Osteocyte (in vitro differentiated cells): Measurements from ENCODE around the gene HSPB1. TPM values are rescaled to one million over a fixed set of nuclear protein-coding genes. Genes with fewer than 3 reads are reported as not detected.
"Not testable (repeated sequence)": the region's sequence is repeated elsewhere in the genome, so short reads cannot be mapped to it uniquely, and the experiment has no call there.

Experiments used
- DNase-seq: peaks from one replicate; pipeline ENCODE4 v3.0.0; 2021; ENCODE audit warnings: mixed read lengths; ENCODE audit not compliant: unreplicated experiment; ENCODE audit errors: extremely low spot score
- H3K27ac Mint-ChIP-seq: one replicate; pipeline ENCODE4 v1.8.0; 2021; ENCODE audit warnings: mild to moderate bottlenecking, mixed read lengths; ENCODE audit not compliant: unreplicated experiment
- H3K27me3 Mint-ChIP-seq: one replicate; pipeline ENCODE4 v1.8.0; 2021; ENCODE audit warnings: mixed read lengths; ENCODE audit not compliant: unreplicated experiment
- H3K36me3 Mint-ChIP-seq: one replicate; pipeline ENCODE4 v1.8.0; 2021; ENCODE audit warnings: mixed read lengths; ENCODE audit not compliant: unreplicated experiment
- H3K4me1 Mint-ChIP-seq: one replicate; pipeline ENCODE4 v1.8.0; 2021; ENCODE audit warnings: mixed read lengths; ENCODE audit not compliant: unreplicated experiment
- H3K4me3 Mint-ChIP-seq: one replicate; pipeline ENCODE4 v1.8.0; 2021; ENCODE audit warnings: mild to moderate bottlenecking, moderate library complexity, mixed read lengths; ENCODE audit not compliant: unreplicated experiment
- H3K9me3 Mint-ChIP-seq: one replicate; pipeline ENCODE4 v1.8.0; 2021; ENCODE audit warnings: mixed read lengths; ENCODE audit not compliant: unreplicated experiment
- total RNA-seq: library from RNA; stranded (reverse); gene quantifications from 2 replicates; pipeline ENCODE4 v1.2.1, GENCODE V29; 2021
- TF ChIP-seq, protein P1 (sequence below): fragments of 200-600 bp; sonication (generic); IDR thresholded peaks from 2 replicates; pipeline ENCODE4 v1.5.0; 2021; ENCODE audit warnings: antibody characterized with exemption, mild to moderate bottlenecking, moderate library complexity

Gene HSPB1
- total RNA-seq, 1 donor from 2014 or later = 251 TPM

DNA sequence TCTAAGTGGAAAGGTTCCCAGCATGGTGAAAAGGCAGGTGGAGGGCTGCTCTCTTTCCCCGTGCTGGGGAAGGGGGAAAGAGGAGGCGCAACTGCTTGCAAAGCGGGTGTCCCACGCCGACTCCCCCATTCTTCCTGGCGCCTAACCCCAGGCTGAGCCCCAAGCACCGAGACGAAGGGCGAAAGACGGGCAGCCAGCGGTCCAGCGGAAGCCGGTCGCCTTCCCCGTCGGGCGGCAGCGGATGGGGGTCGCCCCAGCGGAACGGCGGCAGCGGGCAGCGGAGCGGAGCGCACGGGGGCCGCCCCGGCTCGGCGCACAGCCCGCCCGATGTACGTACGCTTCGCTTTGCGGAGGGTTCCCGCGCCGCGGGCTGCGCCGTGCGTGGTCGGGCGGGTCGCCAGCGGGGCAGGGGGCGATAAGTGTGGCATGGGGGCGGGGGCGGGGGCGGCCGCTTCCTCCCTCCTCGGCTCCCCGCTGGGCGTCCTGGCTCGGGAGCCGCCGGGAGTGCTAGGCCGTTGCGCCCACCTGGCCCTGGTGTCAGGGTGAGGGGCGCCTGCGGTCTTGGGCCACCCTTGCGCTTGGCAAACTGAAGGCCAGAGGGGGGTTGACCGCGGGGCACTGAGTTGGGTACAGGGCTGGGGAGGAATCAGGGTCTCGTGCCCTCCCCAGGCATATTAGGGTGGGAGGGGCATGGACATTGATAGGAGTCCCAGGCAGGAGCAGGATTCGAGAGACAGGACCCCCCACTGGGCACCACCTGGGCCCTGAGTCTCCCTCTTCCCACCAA, 35.2 kb upstream of the HSPB1 start:
- peak overlapping the region; percentile 57 for H3K4me3 Mint-ChIP-seq
- no peak for DNase-seq
- H3K27me3 Mint-ChIP-seq = peaks cover 45% of the 10 kb centered on the region
- H3K27ac Mint-ChIP-seq = no peak overlapping the region
- H3K36me3 Mint-ChIP-seq = no peaks in the 10 kb centered on the region
- H3K9me3 Mint-ChIP-seq = no peaks in the 10 kb centered on the region
- peaks cover 7% of the 10 kb centered on the region for H3K4me1 Mint-ChIP-seq
- TF ChIP-seq, protein P1, sequence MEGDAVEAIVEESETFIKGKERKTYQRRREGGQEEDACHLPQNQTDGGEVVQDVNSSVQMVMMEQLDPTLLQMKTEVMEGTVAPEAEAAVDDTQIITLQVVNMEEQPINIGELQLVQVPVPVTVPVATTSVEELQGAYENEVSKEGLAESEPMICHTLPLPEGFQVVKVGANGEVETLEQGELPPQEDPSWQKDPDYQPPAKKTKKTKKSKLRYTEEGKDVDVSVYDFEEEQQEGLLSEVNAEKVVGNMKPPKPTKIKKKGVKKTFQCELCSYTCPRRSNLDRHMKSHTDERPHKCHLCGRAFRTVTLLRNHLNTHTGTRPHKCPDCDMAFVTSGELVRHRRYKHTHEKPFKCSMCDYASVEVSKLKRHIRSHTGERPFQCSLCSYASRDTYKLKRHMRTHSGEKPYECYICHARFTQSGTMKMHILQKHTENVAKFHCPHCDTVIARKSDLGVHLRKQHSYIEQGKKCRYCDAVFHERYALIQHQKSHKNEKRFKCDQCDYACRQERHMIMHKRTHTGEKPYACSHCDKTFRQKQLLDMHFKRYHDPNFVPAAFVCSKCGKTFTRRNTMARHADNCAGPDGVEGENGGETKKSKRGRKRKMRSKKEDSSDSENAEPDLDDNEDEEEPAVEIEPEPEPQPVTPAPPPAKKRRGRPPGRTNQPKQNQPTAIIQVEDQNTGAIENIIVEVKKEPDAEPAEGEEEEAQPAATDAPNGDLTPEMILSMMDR = no peak

DNA sequence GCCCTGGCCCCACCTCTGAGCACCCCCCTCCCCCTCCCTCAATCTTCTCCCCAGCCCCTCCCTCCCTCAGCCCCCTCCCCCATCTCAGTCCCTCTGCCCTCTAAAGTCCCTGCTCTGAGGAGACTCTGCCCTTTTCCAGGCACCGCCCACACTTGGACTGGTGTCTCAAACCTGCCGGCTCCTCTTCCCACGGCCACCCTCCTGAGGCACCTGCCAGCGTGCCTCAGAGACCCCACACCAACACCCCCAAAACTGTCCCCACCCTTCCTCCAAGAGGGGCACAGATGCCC, 34.6 kb upstream of the HSPB1 start:
- Mint-ChIP-seq H3K4me3 (no peak overlapping the region), H3K27me3 (peaks cover 50% of the 10 kb centered on the region)

DNA sequence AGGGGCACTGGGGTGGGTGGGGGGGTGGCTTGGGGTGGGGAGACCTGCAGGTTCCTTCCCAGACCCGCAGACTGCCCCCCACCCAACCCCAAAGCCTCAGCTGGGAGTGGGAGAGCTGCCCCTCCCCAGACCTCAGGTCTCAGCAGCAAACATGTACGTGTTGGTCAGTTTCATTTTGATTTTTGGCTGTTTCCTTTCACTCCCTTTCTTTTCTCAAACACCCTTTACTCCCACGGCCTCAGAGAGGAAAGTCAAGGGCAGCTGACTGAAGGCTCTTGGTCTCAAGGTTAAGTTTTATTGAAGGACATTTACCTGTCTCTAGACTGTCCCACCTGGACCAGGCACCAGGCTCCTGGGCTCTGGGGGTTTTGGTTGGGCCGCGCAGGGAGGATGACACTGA, 34.1 kb upstream of the HSPB1 start:
- Mint-ChIP-seq H3K36me3 (no peaks in the 10 kb centered on the region), H3K27me3 (peaks cover 54% of the 10 kb centered on the region), H3K9me3 (no peaks in the 10 kb centered on the region), H3K4me1 (peaks cover 11% of the 10 kb centered on the region), H3K27ac (no peak overlapping the region), H3K4me3 (no peak overlapping the region)
- DNase-seq = no peak
- TF ChIP-seq, protein P1 = no peak

More for the DNA sequence above, 34.6 kb upstream of the HSPB1 start:
- Mint-ChIP-seq H3K27ac (no peak overlapping the region), H3K36me3 (no peaks in the 10 kb centered on the region), H3K9me3 (no peaks in the 10 kb centered on the region), H3K4me1 (peaks cover 8% of the 10 kb centered on the region)
- TF ChIP-seq, protein P1 = no peak
- no peak for DNase-seq

DNA sequence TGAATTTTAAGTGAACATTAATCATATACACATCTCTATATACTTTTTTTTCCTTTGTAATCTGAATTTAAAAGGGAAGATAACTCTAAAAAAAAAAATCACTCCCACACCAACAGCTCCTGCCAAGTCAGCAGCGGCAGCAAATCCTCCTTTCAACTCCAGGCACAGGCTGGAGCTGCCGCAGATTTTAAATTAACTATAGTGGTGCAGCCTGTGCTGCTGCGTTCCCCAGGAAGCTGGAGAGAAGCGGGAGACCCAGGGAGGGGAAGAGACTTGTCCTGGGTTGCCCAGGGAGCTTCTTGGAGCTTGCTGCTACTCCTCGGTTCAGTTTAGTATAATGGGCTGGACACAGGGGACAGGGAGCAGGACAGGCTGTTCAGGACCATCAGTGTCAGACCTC, 32.6 kb upstream of the HSPB1 start:
- no peak for DNase-seq
- Mint-ChIP-seq H3K36me3 (no peaks in the 10 kb centered on the region), H3K27me3 (peaks cover 65% of the 10 kb centered on the region), H3K4me1 (peaks cover 13% of the 10 kb centered on the region), H3K9me3 (no peaks in the 10 kb centered on the region), H3K27ac (no peak overlapping the region), H3K4me3 (no peak overlapping the region)
- TF ChIP-seq, protein P1 = no peak

DNA sequence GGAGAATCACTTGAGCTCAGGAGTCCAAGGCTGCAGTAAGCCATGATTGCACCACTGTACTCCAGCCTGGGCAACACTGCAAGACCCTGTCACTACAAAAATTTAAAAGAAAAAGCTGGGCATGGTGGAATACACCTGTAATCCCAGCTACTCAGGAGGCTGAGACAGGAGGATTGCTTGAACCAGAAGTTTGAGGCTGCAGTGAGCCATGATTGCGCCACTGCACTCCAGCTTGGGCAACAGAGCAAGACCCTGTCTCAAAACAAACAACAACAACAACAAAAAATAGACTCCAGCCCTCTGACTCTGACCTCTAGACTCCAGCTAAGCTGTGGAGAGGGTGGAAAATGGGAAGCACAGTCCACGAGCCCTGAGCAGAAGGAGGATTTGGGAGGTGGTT, 31.1 kb upstream of the HSPB1 start:
- DNase-seq, H3K36me3 Mint-ChIP-seq, H3K27ac Mint-ChIP-seq, H3K4me3 Mint-ChIP-seq, H3K9me3 Mint-ChIP-seq: not testable (repeated sequence)
- peaks cover 68% of the 10 kb centered on the region for H3K27me3 Mint-ChIP-seq
- H3K4me1 Mint-ChIP-seq = peaks cover 13% of the 10 kb centered on the region

DNA sequence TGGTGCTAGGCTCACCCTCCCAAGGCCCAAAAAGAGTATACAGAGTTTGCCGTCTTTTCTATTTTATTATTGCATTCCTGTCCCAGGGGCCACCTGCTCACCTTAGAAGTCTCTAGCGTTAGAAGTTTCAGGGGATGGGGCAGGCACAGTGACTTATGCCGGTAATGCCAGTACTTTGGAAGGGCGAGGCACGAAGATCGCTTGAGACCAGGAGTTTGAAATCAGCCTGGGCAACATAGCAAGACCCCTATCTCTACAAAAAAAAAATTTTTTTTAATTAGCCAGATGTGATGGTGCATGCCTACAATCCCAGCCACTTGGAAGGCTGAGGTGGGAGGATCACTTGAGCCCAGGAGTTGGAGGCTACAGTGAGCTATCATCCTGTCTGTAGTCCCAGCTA, 30.3 kb upstream of the HSPB1 start:
- H3K4me3 Mint-ChIP-seq = no peak overlapping the region
- no peak overlapping the region for H3K27ac Mint-ChIP-seq
- H3K4me1 Mint-ChIP-seq = peaks cover 11% of the 10 kb centered on the region
- H3K27me3 Mint-ChIP-seq = peaks cover 68% of the 10 kb centered on the region
- no peaks in the 10 kb centered on the region for H3K36me3 Mint-ChIP-seq
- TF ChIP-seq, protein P1 = no peak
- no peaks in the 10 kb centered on the region for H3K9me3 Mint-ChIP-seq
- no peak for DNase-seq
